ENCODE results near the gene P3H2. TPM values are rescaled to one million over a fixed set of nuclear protein-coding genes. Genes with fewer than 3 reads are reported as not detected.

The P3H2 gene
- total RNA-seq, 1 experiment from 2014 or later: 44.7 TPM

- H3K36me3 ChIP-seq (replicated peaks; ENCODE audit: control insufficient read depth, insufficient read depth, low read length): no peaks in the 10 kb centered on the region
- DNase-seq: no peak
- no peak overlapping the region for H3K4me3 ChIP-seq (ENCODE audit: insufficient read depth, low read depth, low read length)
- H3K27me3 ChIP-seq (ENCODE audit: control insufficient read depth, insufficient read depth, low read length): no peaks in the 10 kb centered on the region
Measured at GRCh38 chr3:190016966-190017365, 103.7 kb downstream of the P3H2 start.

GRCh38 chr3:190014940-190015339 is 105.8 kb downstream of the P3H2 start:
- Histone ChIP-seq H3K36me3 (replicated peaks; ENCODE audit: control insufficient read depth, insufficient read depth, low read length) (no peaks in the 10 kb centered on the region), H3K4me3 (ENCODE audit: insufficient read depth, low read depth, low read length) (no peak overlapping the region), H3K27me3 (ENCODE audit: control insufficient read depth, insufficient read depth, low read length) (no peaks in the 10 kb centered on the region)
- DNase-seq: no peak

- Histone ChIP-seq H3K36me3 (replicated peaks; ENCODE audit: control insufficient read depth, insufficient read depth, low read length) (no peaks in the 10 kb centered on the region), H3K4me3 (ENCODE audit: insufficient read depth, low read depth, low read length) (no peak overlapping the region), H3K27me3 (ENCODE audit: control insufficient read depth, insufficient read depth, low read length) (no peaks in the 10 kb centered on the region)
- DNase-seq: no peak
Measured at GRCh38 chr3:190013943-190014924, 106.5 kb downstream of the P3H2 start.

- H3K4me3 ChIP-seq (ENCODE audit: insufficient read depth, low read depth, low read length): no peak overlapping the region
- no peak for DNase-seq
Measured at GRCh38 chr3:190012784-190013183, 107.9 kb downstream of the P3H2 start.

GRCh38 chr3:190012314-190012782 is 108.3 kb downstream of the P3H2 start:
- Histone ChIP-seq H3K4me3 (ENCODE audit: insufficient read depth, low read depth, low read length) (no peak overlapping the region), H3K27me3 (ENCODE audit: control insufficient read depth, insufficient read depth, low read length) (no peaks in the 10 kb centered on the region), H3K36me3 (replicated peaks; ENCODE audit: control insufficient read depth, insufficient read depth, low read length) (no peaks in the 10 kb centered on the region)
- no peak for DNase-seq

More at GRCh38 chr3:190012784-190013183, 107.9 kb downstream of the P3H2 start:
- Histone ChIP-seq H3K36me3 (replicated peaks; ENCODE audit: control insufficient read depth, insufficient read depth, low read length) (no peaks in the 10 kb centered on the region), H3K27me3 (ENCODE audit: control insufficient read depth, insufficient read depth, low read length) (no peaks in the 10 kb centered on the region)

GRCh38 chr3:190010486-190010885 is 110.2 kb downstream of the P3H2 start:
- Histone ChIP-seq H3K4me3 (ENCODE audit: insufficient read depth, low read depth, low read length) (no peak overlapping the region), H3K36me3 (replicated peaks; ENCODE audit: control insufficient read depth, insufficient read depth, low read length) (no peaks in the 10 kb centered on the region), H3K27me3 (ENCODE audit: control insufficient read depth, insufficient read depth, low read length) (no peaks in the 10 kb centered on the region)
- no peak for DNase-seq

- no peak for DNase-seq
- Histone ChIP-seq H3K4me3 (ENCODE audit: insufficient read depth, low read depth, low read length) (no peak overlapping the region), H3K36me3 (replicated peaks; ENCODE audit: control insufficient read depth, insufficient read depth, low read length) (no peaks in the 10 kb centered on the region), H3K27me3 (ENCODE audit: control insufficient read depth, insufficient read depth, low read length) (no peaks in the 10 kb centered on the region)
Measured at GRCh38 chr3:190009614-190010013, 111.1 kb downstream of the P3H2 start.

GRCh38 chr3:190008432-190008831 is 112.3 kb downstream of the P3H2 start:
- Histone ChIP-seq H3K27me3 (ENCODE audit: control insufficient read depth, insufficient read depth, low read length) (no peaks in the 10 kb centered on the region), H3K36me3 (replicated peaks; ENCODE audit: control insufficient read depth, insufficient read depth, low read length) (no peaks in the 10 kb centered on the region), H3K4me3 (ENCODE audit: insufficient read depth, low read depth, low read length) (no peak overlapping the region)
- DNase-seq: no peak

GRCh38 chr3:190005343-190006113 is 115.2 kb downstream of the P3H2 start:
- Histone ChIP-seq H3K4me3 (ENCODE audit: insufficient read depth, low read depth, low read length) (no peak overlapping the region), H3K36me3 (replicated peaks; ENCODE audit: control insufficient read depth, insufficient read depth, low read length) (no peaks in the 10 kb centered on the region), H3K27me3 (ENCODE audit: control insufficient read depth, insufficient read depth, low read length) (no peaks in the 10 kb centered on the region)
- DNase-seq: no peak

- no peak for DNase-seq
- no peak overlapping the region for H3K4me3 ChIP-seq (ENCODE audit: insufficient read depth, low read depth, low read length)
- H3K36me3 ChIP-seq (replicated peaks; ENCODE audit: control insufficient read depth, insufficient read depth, low read length): no peaks in the 10 kb centered on the region
- H3K27me3 ChIP-seq (ENCODE audit: control insufficient read depth, insufficient read depth, low read length): no peaks in the 10 kb centered on the region
Measured at GRCh38 chr3:190004656-190005055, 116.0 kb downstream of the P3H2 start.

GRCh38 chr3:190003681-190004123 is 117.0 kb downstream of the P3H2 start:
- Histone ChIP-seq H3K36me3 (replicated peaks; ENCODE audit: control insufficient read depth, insufficient read depth, low read length) (no peaks in the 10 kb centered on the region), H3K4me3 (ENCODE audit: insufficient read depth, low read depth, low read length) (no peak overlapping the region)

GRCh38 chr3:190003068-190003467 is 117.6 kb downstream of the P3H2 start:
- no peak for DNase-seq
- Histone ChIP-seq H3K27me3 (ENCODE audit: control insufficient read depth, insufficient read depth, low read length) (no peaks in the 10 kb centered on the region), H3K36me3 (replicated peaks; ENCODE audit: control insufficient read depth, insufficient read depth, low read length) (no peaks in the 10 kb centered on the region)

More at GRCh38 chr3:190003681-190004123, 117.0 kb downstream of the P3H2 start:
- no peak for DNase-seq
- no peaks in the 10 kb centered on the region for H3K27me3 ChIP-seq (ENCODE audit: control insufficient read depth, insufficient read depth, low read length)

GRCh38 chr3:190001426-190001825 is 119.3 kb downstream of the P3H2 start:
- H3K27me3 ChIP-seq (ENCODE audit: control insufficient read depth, insufficient read depth, low read length): no peaks in the 10 kb centered on the region
- DNase-seq: no peak
- no peak overlapping the region for H3K4me3 ChIP-seq (ENCODE audit: insufficient read depth, low read depth, low read length)
- H3K36me3 ChIP-seq (replicated peaks; ENCODE audit: control insufficient read depth, insufficient read depth, low read length): no peaks in the 10 kb centered on the region

More at GRCh38 chr3:190003068-190003467, 117.6 kb downstream of the P3H2 start:
- H3K4me3 ChIP-seq (ENCODE audit: insufficient read depth, low read depth, low read length): no peak overlapping the region

GRCh38 chr3:190000861-190001196 is 119.9 kb downstream of the P3H2 start:
- Histone ChIP-seq H3K4me3 (ENCODE audit: insufficient read depth, low read depth, low read length) (no peak overlapping the region), H3K36me3 (replicated peaks; ENCODE audit: control insufficient read depth, insufficient read depth, low read length) (no peaks in the 10 kb centered on the region), H3K27me3 (ENCODE audit: control insufficient read depth, insufficient read depth, low read length) (no peaks in the 10 kb centered on the region)
- no peak for DNase-seq

Measured in H7 (cell line).